ENCODE results near the gene ZBTB12. TPM values are rescaled to one million over a fixed set of nuclear protein-coding genes. Genes with fewer than 3 reads are reported as not detected.
"Not testable (repeated sequence)": the region's sequence is repeated elsewhere in the genome, so short reads cannot be mapped to it uniquely, and the experiment has no call there.

ZBTB12 gene
- total and polyA plus RNA-seq, 10 donors: 1.3 to 4.6 (median 3.9) TPM

- TF ChIP-seq CTCF (IDR thresholded peaks at IDR 0.05 in 8 of 11, conservative IDR thresholded peaks at IDR 0.05 in 3 of 11) (no peak), POLR2AphosphoS5 (IDR thresholded peaks at IDR 0.05) (peak in 2 of 3 donors; percentile 59 to 69)
- H3K9me3 ChIP-seq: no peaks in the 10 kb centered on the region
- DNase-seq: no peak
- H3K27me3 ChIP-seq (replicated peaks in 1 of 7): no peaks in the 10 kb centered on the region
- 46 to 77% (median 65%) methylated on average over 12 to 16 of the region's 16 CpGs for WGBS, 5 donors
- H3K4me1 ChIP-seq: peaks cover 0 to 16% (median 0%) of the 10 kb centered on the region in 6 donors
- intact Hi-C loops (cut with DNase I; ENCODE audit: low total_unique reads): no loop called here
- H3K4me3 ChIP-seq: no peak overlapping the region
- peak overlapping the region in 3 of 8 donors; percentile 17 to 57 (median 44) for H3K27ac ChIP-seq
- H3K36me3 ChIP-seq: no peaks in the 10 kb centered on the region
Measured at GRCh38 chr6:31870385-31870921, 31.4 kb downstream of the ZBTB12 start.

- no peaks in the 10 kb centered on the region for H3K9me3 ChIP-seq
- no peaks in the 10 kb centered on the region for H3K27me3 ChIP-seq (replicated peaks in 1 of 7)
- TF ChIP-seq CTCF (IDR thresholded peaks at IDR 0.05 in 8 of 11, conservative IDR thresholded peaks at IDR 0.05 in 3 of 11): no peak
- TF ChIP-seq POLR2AphosphoS5 (IDR thresholded peaks at IDR 0.05): no peak
- no peak for TF ChIP-seq POLR2A (IDR thresholded peaks at IDR 0.05)
- no peak overlapping the region for H3K27ac ChIP-seq
- DNase-seq: no peak
- no peak overlapping the region for H3K4me3 ChIP-seq
- no peaks in the 10 kb centered on the region for H3K36me3 ChIP-seq
- H3K4me1 ChIP-seq: peaks cover 0 to 21% (median 3%) of the 10 kb centered on the region in 6 donors
- WGBS, 5 donors: 81 to 86% (median 83%) methylated on average over 7 to 8 of the region's 8 CpGs
- intact Hi-C loops (cut with DNase I; ENCODE audit: low total_unique reads): no loop called here
Measured at GRCh38 chr6:31869343-31869742, 32.5 kb downstream of the ZBTB12 start.

- DNase-seq; H3K4me3 ChIP-seq; H3K27me3 ChIP-seq (replicated peaks in 1 of 7); H3K36me3 ChIP-seq; intact Hi-C loops (cut with DNase I; ENCODE audit: low total_unique reads); H3K27ac ChIP-seq; H3K9me3 ChIP-seq: not testable (repeated sequence)
- H3K4me1 ChIP-seq: peaks cover 5 to 29% (median 10%) of the 10 kb centered on the region in 6 donors
- 79 to 98% (median 92%) methylated on average over 1 of the region's 1 CpG for WGBS, 5 donors
Measured at GRCh38 chr6:31868658-31868971, 33.3 kb downstream of the ZBTB12 start.

- WGBS, 5 donors: 82 to 89% (median 85%) methylated on average over 20 to 21 of the region's 21 CpGs
- Histone ChIP-seq H3K27ac (no peak overlapping the region), H3K27me3 (replicated peaks in 1 of 7) (no peaks in the 10 kb centered on the region), H3K4me3 (no peak overlapping the region), H3K9me3 (no peaks in the 10 kb centered on the region), H3K36me3 (peaks cover 0 to 9% (median 5%) of the 10 kb centered on the region in 6 donors), H3K4me1 (peaks cover 14 to 46% (median 27%) of the 10 kb centered on the region in 6 donors)
- no peak for DNase-seq
- TF ChIP-seq POLR2AphosphoS5 (IDR thresholded peaks at IDR 0.05) (no peak), CTCF (IDR thresholded peaks at IDR 0.05 in 8 of 11, conservative IDR thresholded peaks at IDR 0.05 in 3 of 11) (no peak), POLR2A (IDR thresholded peaks at IDR 0.05) (no peak)
- intact Hi-C loops (cut with DNase I; ENCODE audit: low total_unique reads): no loop called here
Measured at GRCh38 chr6:31865205-31866118, 36.4 kb downstream of the ZBTB12 start.

Measured in spleen (tissue), 11 donors.